Measurements from ENCODE around the gene SLC35F3. TPM values are rescaled to one million over a fixed set of nuclear protein-coding genes. Genes with fewer than 3 reads are reported as not detected.

SLC35F3 gene
- total RNA-seq, 1 experiment from 2014 or later = 19.1 TPM

- POLR2A ChIA-PET = no interaction called here
- in situ Hi-C loops (cut with HindIII; ENCODE audit: low pct_unique_long_range_greater_than_20kb, low sequenced_read_pairs) = no loop called here
- H3K36me3 ChIP-seq (ENCODE audit: control insufficient read depth, insufficient read depth, low read length) = no peaks in the 10 kb centered on the region
- no peak overlapping the region for H3K27ac ChIP-seq (ENCODE audit: low read length)
- intact Hi-C loops (cut with micrococcal nuclease; ENCODE audit: unreplicated experiment) = no loop called here
- H3K9me3 ChIP-seq (ENCODE audit: control insufficient read depth, insufficient read depth, low read depth, low read length) = no peaks in the 10 kb centered on the region
- CTCF ChIA-PET = interaction anchor here (0.6 kb wide), 1 partner anchor 485 kb away, joined by 5 read pairs; no protein-coding TSS in a partner anchor
- BruUV-seq (replicated peaks) = no TSS peak
- H3K4me3 ChIP-seq (ENCODE audit: low read depth in 2 of 2, low read length in 2 of 2) = no peak overlapping the region
- no peak for ATAC-seq
- TF ChIP-seq REST (IDR thresholded peaks at IDR 0.05; ENCODE audit: insufficient read depth in 1 of 2, low read depth in 2 of 2, low read length in 1 of 2) = no peak
- TF ChIP-seq POLR2AphosphoS5 (IDR thresholded peaks at IDR 0.05; ENCODE audit: low read depth, low read length) = no peak
- TF ChIP-seq TCF7L2 (IDR thresholded peaks at IDR 0.05; ENCODE audit: low read depth, low read length) = no peak
- TF ChIP-seq CTCF (IDR thresholded peaks at IDR 0.05) = no peak
- no peak for TF ChIP-seq SIN3A (IDR thresholded peaks at IDR 0.05; ENCODE audit: borderline replicate concordance, insufficient read depth, low read depth, low read length)
- H3K27me3 ChIP-seq (ENCODE audit: control insufficient read depth, insufficient read depth, low read length) = no peaks in the 10 kb centered on the region
- H3K4me1 ChIP-seq (ENCODE audit: control insufficient read depth, insufficient read depth, low read length) = no peaks in the 10 kb centered on the region
- no peak for DNase-seq (ENCODE audit: low read depth, low spot score)
Observed at GRCh38 chr1:234090212-234091064, 186.0 kb downstream of the SLC35F3 start.

GRCh38 chr1:234091065-234091401, 186.6 kb downstream of the SLC35F3 start:
- no peaks in the 10 kb centered on the region for H3K36me3 ChIP-seq (ENCODE audit: control insufficient read depth, insufficient read depth, low read length)
- no peaks in the 10 kb centered on the region for H3K27me3 ChIP-seq (ENCODE audit: control insufficient read depth, insufficient read depth, low read length)
- CTCF ChIA-PET = interaction anchor here (0.5 to 0.6 kb wide), 2 partner anchors 22 to 484 kb away, joined by 5 to 6 read pairs; no protein-coding TSS in a partner anchor
- H3K9me3 ChIP-seq (ENCODE audit: control insufficient read depth, insufficient read depth, low read depth, low read length) = no peaks in the 10 kb centered on the region
- no peak overlapping the region for H3K27ac ChIP-seq (ENCODE audit: low read length)
- POLR2A ChIA-PET = no interaction called here
- in situ Hi-C loops (cut with HindIII; ENCODE audit: low pct_unique_long_range_greater_than_20kb, low sequenced_read_pairs) (no loop called here), intact Hi-C loops (cut with micrococcal nuclease; ENCODE audit: unreplicated experiment) (no loop called here)
- DNase-seq (ENCODE audit: low read depth, low spot score) (no peak), ATAC-seq (no peak)
- no peak for TF ChIP-seq CTCF (IDR thresholded peaks at IDR 0.05)
- no peak for TF ChIP-seq REST (IDR thresholded peaks at IDR 0.05; ENCODE audit: insufficient read depth in 1 of 2, low read depth in 2 of 2, low read length in 1 of 2)
- TF ChIP-seq TCF7L2 (IDR thresholded peaks at IDR 0.05; ENCODE audit: low read depth, low read length) = no peak
- no peak for TF ChIP-seq POLR2AphosphoS5 (IDR thresholded peaks at IDR 0.05; ENCODE audit: low read depth, low read length)
- no peak for TF ChIP-seq SIN3A (IDR thresholded peaks at IDR 0.05; ENCODE audit: borderline replicate concordance, insufficient read depth, low read depth, low read length)
- H3K4me3 ChIP-seq (ENCODE audit: low read depth in 2 of 2, low read length in 2 of 2) = no peak overlapping the region
- BruUV-seq (replicated peaks) = no TSS peak
- H3K4me1 ChIP-seq (ENCODE audit: control insufficient read depth, insufficient read depth, low read length) = no peaks in the 10 kb centered on the region
